H1 (cell line): ENCODE measurements around the gene R3HDM1. TPM values are rescaled to one million over a fixed set of nuclear protein-coding genes. Genes with fewer than 3 reads are reported as not detected.

Experiments used
- CTCF ChIA-PET: fragments of 300-600 bp; sonication (Branson Sonifier 250); formaldehyde crosslinking; loops from one replicate; lab custom pipeline; 2021; ENCODE audit not compliant: partially characterized antibody; lab: Charles Lee
- POLR2A ChIA-PET: fragments of 300-600 bp; sonication (Branson Sonifier 250); formaldehyde crosslinking; loops from one replicate; lab custom pipeline; 2021; ENCODE audit warnings: inconsistent platforms; ENCODE audit not compliant: partially characterized antibody; lab: Charles Lee
- DNase-seq, 2 experiments: peaks; one replicate each; pipeline versions ENCODE4 v3.0.0 to v3.0.0-alpha.2; 2010 to 2022; ENCODE audit warnings: low spot score in 2 of 2, low read depth in 1 of 2, mixed read lengths in 1 of 2
- FAIRE-seq: peaks from 2 replicates; lab custom pipeline; 2011; peaks lifted over from hg19 to GRCh38; lab: Jason Lieb, UNC
- H2AFZ ChIP-seq: 2 replicates; pipeline ENCODE4 v1.8.1; 2012; ENCODE audit warnings: low read length, inconsistent platforms
- H2AK5ac ChIP-seq: 2 replicates; pipeline ENCODE4 v1.6.1; 2013; ENCODE audit warnings: low read depth, low read length
- H2BK120ac ChIP-seq: replicated peaks from 2 replicates; pipeline ENCODE3; 2013; ENCODE audit warnings: low read depth, low read length, inconsistent platforms
- H2BK12ac ChIP-seq: 2 replicates; pipeline ENCODE4 v1.6.1; 2013; ENCODE audit warnings: low read depth, low read length
- H2BK15ac ChIP-seq: 2 replicates; pipeline ENCODE4 v1.6.1; 2013; ENCODE audit warnings: low read length
- H2BK20ac ChIP-seq: 2 replicates; pipeline ENCODE4 v1.6.1; 2013; ENCODE audit warnings: low read length
- H2BK5ac ChIP-seq: 2 replicates; pipeline ENCODE4 v1.6.1; 2013; ENCODE audit warnings: low read depth, low read length
- H3K14ac ChIP-seq: 2 replicates; pipeline ENCODE4 v1.6.1; 2013; ENCODE audit warnings: inconsistent platforms; ENCODE audit not compliant: insufficient read length
- H3K18ac ChIP-seq: 2 replicates; pipeline ENCODE4 v1.6.1; 2013; ENCODE audit warnings: low read length; ENCODE audit errors: extremely low read depth
- H3K23ac ChIP-seq: 2 replicates; pipeline ENCODE4 v1.6.1; 2013; ENCODE audit warnings: inconsistent platforms; ENCODE audit not compliant: insufficient read length
- H3K23me2 ChIP-seq: 2 replicates; pipeline ENCODE4 v1.6.1; 2013; ENCODE audit warnings: low read depth, low read length
- H3K27ac ChIP-seq: 2 replicates; pipeline ENCODE4 v1.6.1; 2011; ENCODE audit warnings: low read depth, low read length, inconsistent platforms
- H3K27me3 ChIP-seq, 4 experiments: replicated peaks in 1 of 4; 1 replicate in 1 of 4; 2 replicates in 3 of 4; pipeline versions ENCODE4 v1.6.1 to v1.8.1; 2011 to 2013; ENCODE audit warnings: low read length in 3 of 4, mild to moderate bottlenecking in 3 of 4, inconsistent platforms in 2 of 4, mixed read lengths in 2 of 4, moderate library complexity in 1 of 4; ENCODE audit not compliant: control insufficient read depth in 3 of 4, insufficient read depth in 3 of 4; ENCODE audit errors: extremely low read depth in 1 of 4
- H3K36me3 ChIP-seq, 4 experiments: 2 replicates each; pipeline versions ENCODE4 v1.6.1 to v1.8.1; 2011 to 2013; ENCODE audit warnings: mild to moderate bottlenecking in 4 of 4, low read length in 3 of 4, moderate library complexity in 2 of 4, control low read depth in 1 of 4, inconsistent platforms in 1 of 4; ENCODE audit not compliant: insufficient read depth in 4 of 4, control insufficient read depth in 2 of 4
- H3K4ac ChIP-seq: replicated peaks from 2 replicates; pipeline ENCODE3; 2013; ENCODE audit warnings: low read length, low read depth, mixed read lengths, inconsistent platforms; ENCODE audit not compliant: insufficient read length
- H3K4me1 ChIP-seq, 4 experiments: replicated peaks in 1 of 4; 1 replicate in 1 of 4; 2 replicates in 3 of 4; pipeline versions ENCODE4 v1.6.1 to v1.8.1; 2011 to 2013; ENCODE audit warnings: low read length in 3 of 4, inconsistent platforms in 2 of 4, mixed read lengths in 1 of 4; ENCODE audit not compliant: insufficient read depth in 4 of 4, control insufficient read depth in 3 of 4
- H3K4me2 ChIP-seq, 2 experiments: 2 replicates each; pipeline versions ENCODE4 v1.6.1 to v1.8.1; 2011 to 2013; ENCODE audit warnings: low read depth in 2 of 2, low read length in 2 of 2, control low read depth in 1 of 2, inconsistent platforms in 1 of 2, mild to moderate bottlenecking in 1 of 2; ENCODE audit not compliant: insufficient read depth in 1 of 2
- H3K4me3 ChIP-seq, 4 experiments: fragments of 200-600, 300-600 bp in 1 of 4; sonication (generic), shearing (Covaris generic), sonication (Bioruptor Twin) in 1 of 4; 2 replicates each; pipeline versions ENCODE4 v1.5.1 to v1.8.1; 2011 to 2016; ENCODE audit warnings: low read length in 4 of 4, low read depth in 3 of 4, control low read depth in 2 of 4, inconsistent platforms in 2 of 4, mild to moderate bottlenecking in 2 of 4, mixed read lengths in 1 of 4, moderate library complexity in 1 of 4; ENCODE audit not compliant: insufficient read depth in 2 of 4; ENCODE audit errors: extremely low read depth in 1 of 4
- H3K56ac ChIP-seq: replicated peaks from 2 replicates; pipeline ENCODE3; 2013; ENCODE audit warnings: low read depth, mild to moderate bottlenecking, mixed read lengths, low read length, inconsistent platforms; ENCODE audit not compliant: insufficient read length
- H3K79me1 ChIP-seq: 2 replicates; pipeline ENCODE4 v1.6.1; 2013; ENCODE audit warnings: low read depth, low read length, control low read depth
- H3K79me2 ChIP-seq, 2 experiments: 2 replicates each; pipeline versions ENCODE4 v1.6.1 to v1.8.1; 2012 to 2013; ENCODE audit warnings: low read length in 2 of 2, mild to moderate bottlenecking in 2 of 2, inconsistent platforms in 1 of 2; ENCODE audit not compliant: insufficient read depth in 2 of 2, control insufficient read depth in 1 of 2
- H3K9ac ChIP-seq, 4 experiments: replicated peaks in 1 of 4; 1 replicate in 1 of 4; 2 replicates in 3 of 4; pipeline versions ENCODE4 v1.6.1 to v1.8.1; 2011 to 2013; ENCODE audit warnings: low read depth in 3 of 4, low read length in 3 of 4, control low read depth in 2 of 4, mild to moderate bottlenecking in 2 of 4, moderate library complexity in 2 of 4, inconsistent platforms in 1 of 4; ENCODE audit errors: extremely low read depth in 1 of 4
- H3K9me3 ChIP-seq, 2 experiments: 2 replicates each; pipeline versions ENCODE4 v1.6.1 to v1.8.1; 2012 to 2013; ENCODE audit warnings: mild to moderate bottlenecking in 2 of 2, moderate library complexity in 2 of 2, control low read depth in 1 of 2, inconsistent platforms in 1 of 2, low read depth in 1 of 2, low read length in 1 of 2, mixed read lengths in 1 of 2; ENCODE audit not compliant: insufficient read depth in 2 of 2
- H4K20me1 ChIP-seq, 2 experiments: replicated peaks in 1 of 2; 2 replicates each; pipeline versions ENCODE3 to v1.8.1; 2011 to 2013; ENCODE audit warnings: inconsistent platforms in 2 of 2, low read length in 2 of 2, mild to moderate bottlenecking in 1 of 2; ENCODE audit not compliant: insufficient read depth in 2 of 2, control insufficient read depth in 1 of 2
- H4K5ac ChIP-seq: 2 replicates; pipeline ENCODE4 v1.6.1; 2013; ENCODE audit warnings: low read length, low read depth, mixed read lengths, inconsistent platforms; ENCODE audit not compliant: insufficient read length
- H4K8ac ChIP-seq: 2 replicates; pipeline ENCODE4 v1.8.0; 2013; ENCODE audit warnings: mild to moderate bottlenecking, moderate library complexity, low read length, inconsistent platforms; ENCODE audit not compliant: insufficient read depth; ENCODE audit errors: extremely low read depth
- H4K91ac ChIP-seq: replicated peaks from 2 replicates; pipeline ENCODE3; 2013; ENCODE audit warnings: low read length, mixed read lengths, inconsistent platforms; ENCODE audit not compliant: insufficient read length
- CBX5 ChIP-seq: fragments of 300-800, 300-1000 bp; sonication (generic); IDR thresholded peaks from 2 replicates; pipeline ENCODE4 v1.7.1; 2016; ENCODE audit warnings: antibody characterized with exemption, low read length, low read depth
- CEBPB ChIP-seq: IDR thresholded peaks from 2 replicates; pipeline ENCODE4 v1.6.1; 2012; ENCODE audit warnings: low read depth, low read length
- CHD1 ChIP-seq: IDR thresholded peaks from 2 replicates; pipeline ENCODE4 v1.6.1; 2012; ENCODE audit warnings: low read depth, low read length, improper control_type of control experiment
- E2F6 ChIP-seq: IDR thresholded peaks from 2 replicates; pipeline ENCODE4 v1.6.1; 2012; ENCODE audit warnings: inconsistent platforms
- KDM1A ChIP-seq: fragments of 200-600, 300-600 bp; sonication (generic); IDR thresholded peaks from 2 replicates; pipeline ENCODE4 v1.7.1; 2016; ENCODE audit warnings: mild to moderate bottlenecking, low read length, borderline replicate concordance
- KDM5A ChIP-seq: fragments of 200-600 bp; IDR thresholded peaks from 2 replicates; pipeline ENCODE4 v1.7.1; 2012; ENCODE audit warnings: mild to moderate bottlenecking, low read length, inconsistent platforms, mixed read lengths
- NRF1 ChIP-seq: IDR thresholded peaks from 2 replicates; pipeline ENCODE4 v1.6.1; 2011; ENCODE audit warnings: mild to moderate bottlenecking, low read depth, low read length, improper control_type of control experiment
- POLR2A ChIP-seq, 2 experiments: IDR thresholded peaks; 1 replicate in 1 of 2; 2 replicates in 1 of 2; pipeline ENCODE4 v1.6.1; 2011; ENCODE audit warnings: low read depth in 2 of 2, low read length in 2 of 2, mild to moderate bottlenecking in 2 of 2; ENCODE audit errors: control extremely low read depth in 1 of 2
- RAD21 ChIP-seq, 2 experiments: IDR thresholded peaks in 1 of 2; conservative IDR thresholded peaks in 1 of 2; 2 replicates each; pipeline ENCODE4 v1.6.1; 2011; ENCODE audit warnings: low read depth in 2 of 2, low read length in 2 of 2, improper control_type of control experiment in 1 of 2, inconsistent platforms in 1 of 2, mild to moderate bottlenecking in 1 of 2, moderate library complexity in 1 of 2
- RBBP5 ChIP-seq: IDR thresholded peaks from 2 replicates; pipeline ENCODE4 v1.7.1; 2012; ENCODE audit warnings: low read depth, mild to moderate bottlenecking, inconsistent platforms, low read length, moderate library complexity, borderline replicate concordance
- RFX5 ChIP-seq: IDR thresholded peaks from 2 replicates; pipeline ENCODE4 v1.6.1; 2011; ENCODE audit warnings: low read depth, low read length, improper control_type of control experiment, borderline replicate concordance
- SIN3A ChIP-seq, 2 experiments: IDR thresholded peaks in 1 of 2; conservative IDR thresholded peaks in 1 of 2; 2 replicates each; pipeline ENCODE4 v1.6.1; 2011 to 2012; ENCODE audit warnings: low read length in 2 of 2, improper control_type of control experiment in 1 of 2, low read depth in 1 of 2, mild to moderate bottlenecking in 1 of 2
- YY1 ChIP-seq: IDR thresholded peaks from 2 replicates; pipeline ENCODE4 v1.6.1; 2011; ENCODE audit warnings: low read depth, mild to moderate bottlenecking, low read length
- ZNF274 ChIP-seq: IDR thresholded peaks from 2 replicates; pipeline ENCODE4 v1.7.0; 2012; ENCODE audit warnings: low read length, borderline replicate concordance; ENCODE audit errors: extremely low read depth
- WGBS, 2 experiments: shearing (Covaris generic) in 1 of 2; methylation state at CpG; one replicate each; pipeline versions ENCODE4 v1.1.6 to v1.1.7; 2013 to 2015; ENCODE audit warnings: low lambda C conversion rate in 2 of 2, mixed read lengths in 2 of 2, inconsistent platforms in 1 of 2, low coverage in 1 of 2, missing lambda C conversion rate in 1 of 2; ENCODE audit not compliant: insufficient replicate concordance in 2 of 2, insufficient coverage in 1 of 2, insufficient read length in 1 of 2; ENCODE audit errors: extremely low coverage in 1 of 2, missing lambda C conversion rate in 1 of 2; 5-methylcytosine and 5-hydroxymethylcytosine counted together
- polyA plus RNA-seq, 7 experiments: library from polyadenylated mRNA; depleted of rRNA in 3 of 7; stranded (reverse) in 5 of 7; unstranded in 2 of 7; fragments of >200 nt in 5 of 7; fragments of 200-250 nt in 2 of 7; gene quantifications; 1 replicate in 5 of 7; 2 replicates in 1 of 7; 4 replicates in 1 of 7; pipeline versions ENCODE4 v1.2.1 to v1.2.3, GENCODE V29; 2011 to 2013; ENCODE audit warnings: missing spikeins in 2 of 7, mixed read lengths in 2 of 7
- total RNA-seq: library from RNA; stranded (reverse); fragmentation: NEBNext Ultra II Directional; extraction: Animal tissue kit (Norgen Biotek cat#: 25700); gene quantifications from 2 replicates; pipeline ENCODE4 v1.2.1, GENCODE V29; 2021

R3HDM1 gene
- total and polyA plus RNA-seq, 2 of the 8 experiments (the other 6 are each of a cell fraction or from before 2014, with no cell fraction given): 77.7 to 120 TPM

DNA sequence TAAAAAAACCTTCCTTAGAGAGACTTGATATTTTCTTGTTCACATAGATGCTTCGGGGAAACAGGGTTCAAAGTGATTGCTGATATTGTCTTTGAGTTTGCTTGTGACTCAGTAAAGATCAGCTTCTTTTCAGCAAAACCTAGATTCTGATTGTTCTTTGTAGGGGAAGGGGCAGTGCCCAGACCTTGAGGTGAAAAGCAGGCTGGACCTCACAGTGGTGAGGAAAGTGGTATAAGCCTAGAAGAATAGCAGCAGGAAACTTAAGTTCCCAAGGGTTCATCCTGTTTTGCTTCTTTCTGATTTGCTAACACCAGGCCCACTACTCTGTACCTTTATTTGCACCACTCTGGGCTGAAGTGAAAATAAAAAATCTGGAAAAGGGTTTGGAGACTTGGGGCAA, 231.2 kb downstream of the R3HDM1 start:
- H3K9ac ChIP-seq: no peak overlapping the region
- H3K36me3 ChIP-seq: peaks cover 4 to 62% (median 34%) of the 10 kb centered on the region in 4 experiments
- ChIA-PET CTCF (interaction anchor here (1.1 to 1.2 kb wide), 2 partner anchors 18 to 34 kb away, joined by 3 read pairs; no protein-coding TSS in a partner anchor), POLR2A (no interaction called here)
- H3K23ac ChIP-seq: no peak overlapping the region
- H3K79me1 ChIP-seq: no peaks in the 10 kb centered on the region; the same call in 1 of the 2 replicates
- no peak overlapping the region for H3K14ac ChIP-seq
- no peak overlapping the region for H4K91ac ChIP-seq
- no peak overlapping the region for H3K4ac ChIP-seq
- H3K23me2 ChIP-seq: no peaks in the 10 kb centered on the region
- H4K5ac ChIP-seq: no peak overlapping the region
- no peak overlapping the region for H2BK20ac ChIP-seq
- no peaks in the 10 kb centered on the region for H3K9me3 ChIP-seq
- no peak overlapping the region for H2AK5ac ChIP-seq
- no peaks in the 10 kb centered on the region for H3K27me3 ChIP-seq
- H2AFZ ChIP-seq: no peak overlapping the region
- FAIRE-seq (no peak), DNase-seq (no peak)
- no peaks in the 10 kb centered on the region for H3K79me2 ChIP-seq
- no peak overlapping the region for H3K4me3 ChIP-seq
- no peak overlapping the region for H3K18ac ChIP-seq
- H3K56ac ChIP-seq: no peak overlapping the region
- H4K20me1 ChIP-seq: peaks cover 3 to 4% of the 10 kb centered on the region in 2 experiments
- no peak overlapping the region for H2BK15ac ChIP-seq
- H3K27ac ChIP-seq: no peak overlapping the region
- no peak overlapping the region for H4K8ac ChIP-seq
- H2BK12ac ChIP-seq: no peak overlapping the region
- H3K4me1 ChIP-seq: no peaks in the 10 kb centered on the region
- H2BK120ac ChIP-seq: no peak overlapping the region
- H2BK5ac ChIP-seq: no peak overlapping the region
- no peak overlapping the region for H3K4me2 ChIP-seq
- 88% methylated on average over 1 of the region's 1 CpG; no CpG with 5 or more reads in 1 of the 2 experiments for WGBS, 2 experiments
- TF ChIP-seq POLR2A (IDR thresholded peaks at IDR 0.05; ENCODE audit: control extremely low read depth in 1 of 2, low read depth in 2 of 2, low read length in 2 of 2) (no peak), ZNF274 (no peak), SIN3A (conservative IDR thresholded peaks at IDR 0.05 in 1 of 2, IDR thresholded peaks at IDR 0.05 in 1 of 2; ENCODE audit: low read depth in 1 of 2, low read length in 2 of 2) (no peak), CEBPB (no peak), KDM5A (no peak), NRF1 (no peak), CHD1 (no peak), KDM1A (no peak), YY1 (no peak), RBBP5 (no peak), RFX5 (no peak), CBX5 (no peak), E2F6 (no peak), RAD21 (IDR thresholded peaks at IDR 0.05 in 1 of 2, conservative IDR thresholded peaks at IDR 0.05 in 1 of 2; ENCODE audit: low read depth in 2 of 2, low read length in 2 of 2) (no peak)
